C4-2B (cell line): ENCODE data around the gene TAS2R50.

ENCODE experiments used
- H3K27ac ChIP-seq: fragments of 450-650 bp; 2 replicates; pipeline ENCODE4 v1.5.1; 2017
- ZFX ChIP-seq: fragments of 450-650 bp; IDR thresholded peaks from 2 replicates; pipeline ENCODE4 v1.6.1; 2017
- TF ChIP-seq, protein P1 (sequence below): fragments of 450-650 bp; conservative IDR thresholded peaks from 2 replicates; pipeline ENCODE4 v1.5.1; 2017; ENCODE audit warnings: mild to moderate bottlenecking

Gene TAS2R50

DNA sequence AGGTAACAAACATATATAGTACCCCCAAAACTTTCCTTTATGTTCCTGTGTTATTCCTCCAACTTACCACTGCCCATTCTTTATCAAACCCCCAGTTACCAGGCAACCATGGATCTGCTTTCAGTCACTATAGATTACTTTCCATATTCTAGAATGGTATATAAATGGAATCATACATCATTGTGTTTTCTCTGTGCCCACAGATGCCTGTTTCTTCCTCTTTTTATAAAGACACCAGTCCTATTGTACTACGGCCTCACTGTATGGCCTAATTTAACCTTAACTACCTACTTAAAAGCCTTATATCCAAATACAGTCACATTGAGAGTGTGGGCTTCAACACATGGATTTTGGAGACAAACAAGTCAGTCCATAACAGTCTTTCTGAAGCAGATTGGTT is 50.2 kb downstream of the TAS2R50 start:
- no peak for TF ChIP-seq ZFX
- TF ChIP-seq, protein P1, sequence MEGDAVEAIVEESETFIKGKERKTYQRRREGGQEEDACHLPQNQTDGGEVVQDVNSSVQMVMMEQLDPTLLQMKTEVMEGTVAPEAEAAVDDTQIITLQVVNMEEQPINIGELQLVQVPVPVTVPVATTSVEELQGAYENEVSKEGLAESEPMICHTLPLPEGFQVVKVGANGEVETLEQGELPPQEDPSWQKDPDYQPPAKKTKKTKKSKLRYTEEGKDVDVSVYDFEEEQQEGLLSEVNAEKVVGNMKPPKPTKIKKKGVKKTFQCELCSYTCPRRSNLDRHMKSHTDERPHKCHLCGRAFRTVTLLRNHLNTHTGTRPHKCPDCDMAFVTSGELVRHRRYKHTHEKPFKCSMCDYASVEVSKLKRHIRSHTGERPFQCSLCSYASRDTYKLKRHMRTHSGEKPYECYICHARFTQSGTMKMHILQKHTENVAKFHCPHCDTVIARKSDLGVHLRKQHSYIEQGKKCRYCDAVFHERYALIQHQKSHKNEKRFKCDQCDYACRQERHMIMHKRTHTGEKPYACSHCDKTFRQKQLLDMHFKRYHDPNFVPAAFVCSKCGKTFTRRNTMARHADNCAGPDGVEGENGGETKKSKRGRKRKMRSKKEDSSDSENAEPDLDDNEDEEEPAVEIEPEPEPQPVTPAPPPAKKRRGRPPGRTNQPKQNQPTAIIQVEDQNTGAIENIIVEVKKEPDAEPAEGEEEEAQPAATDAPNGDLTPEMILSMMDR: no peak

More for the DNA sequence above, 50.2 kb downstream of the TAS2R50 start:
- H3K27ac ChIP-seq: no peak overlapping the region
